Measurements from ENCODE around the gene LPIN1. TPM values are rescaled to one million over a fixed set of nuclear protein-coding genes. Genes with fewer than 3 reads are reported as not detected.

Gene LPIN1
- total RNA-seq, 1 donor from 2014 or later, result 12.1 TPM

- no peak for TF ChIP-seq CTCF (IDR thresholded peaks at IDR 0.05; ENCODE audit: insufficient read depth, low read length, severe bottlenecking)
- no peak overlapping the region for H3K4me3 ChIP-seq (ENCODE audit: low read depth, low read length)
- peaks cover 11% of the 10 kb centered on the region for H3K36me3 ChIP-seq (ENCODE audit: control insufficient read depth, insufficient read depth, low read length)
- DNase-seq (ENCODE audit: low read depth) (no peak), FAIRE-seq (no peak)
- H3K27me3 ChIP-seq (ENCODE audit: control insufficient read depth, insufficient read depth, low read length), result no peaks in the 10 kb centered on the region
These were observed 18.5 kb downstream of the LPIN1 start for GRCh38 chr2:11764920-11765319.

- peaks cover 15% of the 10 kb centered on the region for H3K36me3 ChIP-seq (ENCODE audit: control insufficient read depth, insufficient read depth, low read length)
- no peak for DNase-seq (ENCODE audit: low read depth)
- no peak for TF ChIP-seq CTCF (IDR thresholded peaks at IDR 0.05; ENCODE audit: insufficient read depth, low read length, severe bottlenecking)
- H3K4me3 ChIP-seq (ENCODE audit: low read depth, low read length), result no peak overlapping the region
- no peak for FAIRE-seq
- no peaks in the 10 kb centered on the region for H3K27me3 ChIP-seq (ENCODE audit: control insufficient read depth, insufficient read depth, low read length)
These were observed 19.1 kb downstream of the LPIN1 start for GRCh38 chr2:11765501-11765900.

GRCh38 chr2:11766016-11766415 is 19.6 kb downstream of the LPIN1 start:
- Histone ChIP-seq H3K4me3 (ENCODE audit: low read depth, low read length) (no peak overlapping the region), H3K36me3 (ENCODE audit: control insufficient read depth, insufficient read depth, low read length) (peaks cover 15% of the 10 kb centered on the region), H3K27me3 (ENCODE audit: control insufficient read depth, insufficient read depth, low read length) (no peaks in the 10 kb centered on the region)
- no peak for TF ChIP-seq CTCF (IDR thresholded peaks at IDR 0.05; ENCODE audit: insufficient read depth, low read length, severe bottlenecking)
- FAIRE-seq, result no peak
- DNase-seq (ENCODE audit: low read depth), result no peak

- DNase-seq (ENCODE audit: low read depth), result no peak
- no peak for TF ChIP-seq CTCF (IDR thresholded peaks at IDR 0.05; ENCODE audit: insufficient read depth, low read length, severe bottlenecking)
- Histone ChIP-seq H3K36me3 (ENCODE audit: control insufficient read depth, insufficient read depth, low read length) (peaks cover 17% of the 10 kb centered on the region), H3K4me3 (ENCODE audit: low read depth, low read length) (no peak overlapping the region), H3K27me3 (ENCODE audit: control insufficient read depth, insufficient read depth, low read length) (no peaks in the 10 kb centered on the region)
- no peak for FAIRE-seq
These were observed 21.3 kb downstream of the LPIN1 start for GRCh38 chr2:11767779-11768178.

- FAIRE-seq, result no peak
- Histone ChIP-seq H3K4me3 (ENCODE audit: low read depth, low read length) (no peak overlapping the region), H3K36me3 (ENCODE audit: control insufficient read depth, insufficient read depth, low read length) (peaks cover 17% of the 10 kb centered on the region), H3K27me3 (ENCODE audit: control insufficient read depth, insufficient read depth, low read length) (no peaks in the 10 kb centered on the region)
- DNase-seq (ENCODE audit: low read depth), result no peak
- no peak for TF ChIP-seq CTCF (IDR thresholded peaks at IDR 0.05; ENCODE audit: insufficient read depth, low read length, severe bottlenecking)
These were observed 22.5 kb downstream of the LPIN1 start for GRCh38 chr2:11768946-11769345.

- TF ChIP-seq CTCF (IDR thresholded peaks at IDR 0.05; ENCODE audit: insufficient read depth, low read length, severe bottlenecking), result no peak
- H3K36me3 ChIP-seq (ENCODE audit: control insufficient read depth, insufficient read depth, low read length), result peaks cover 17% of the 10 kb centered on the region
- DNase-seq (ENCODE audit: low read depth) (no peak), FAIRE-seq (no peak)
- H3K27me3 ChIP-seq (ENCODE audit: control insufficient read depth, insufficient read depth, low read length), result no peaks in the 10 kb centered on the region
- H3K4me3 ChIP-seq (ENCODE audit: low read depth, low read length), result no peak overlapping the region
These were observed 23.1 kb downstream of the LPIN1 start for GRCh38 chr2:11769516-11769915.

Data from bronchial epithelial cell (primary cell).